HUES64 (cell line): Measurements from ENCODE around the gene NOXO1.

Source experiments
- H3K27ac ChIP-seq: 2 replicates; pipeline ENCODE4 v1.7.0; 2013; ENCODE audit warnings: low read depth, low read length, inconsistent platforms
- H3K27me3 ChIP-seq: 2 replicates; pipeline ENCODE4 v1.6.1; 2013; ENCODE audit warnings: mild to moderate bottlenecking, low read length; ENCODE audit not compliant: insufficient read depth
- H3K36me3 ChIP-seq: 2 replicates; pipeline ENCODE4 v1.6.1; 2013; ENCODE audit warnings: mild to moderate bottlenecking, low read length; ENCODE audit not compliant: insufficient read depth
- H3K4me1 ChIP-seq: 2 replicates; pipeline ENCODE4 v1.6.1; 2013; ENCODE audit warnings: mild to moderate bottlenecking, low read length, moderate library complexity; ENCODE audit not compliant: insufficient read depth
- H3K4me3 ChIP-seq: 2 replicates; pipeline ENCODE4 v1.5.1; 2013; ENCODE audit warnings: mild to moderate bottlenecking, low read length, moderate library complexity
- H3K9ac ChIP-seq: 2 replicates; pipeline ENCODE4 v1.6.1; 2013; ENCODE audit warnings: mild to moderate bottlenecking, low read depth, low read length
- H3K9me3 ChIP-seq: 2 replicates; pipeline ENCODE4 v1.6.1; 2013; ENCODE audit warnings: low read depth, low read length; ENCODE audit not compliant: insufficient read depth
- WGBS: fragments of 150-250, 120-280 bp; methylation state at CpG from one replicate; pipeline ENCODE4 v1.1.7; 2013; ENCODE audit warnings: missing lambda C conversion rate; 5-methylcytosine and 5-hydroxymethylcytosine counted together

Gene NOXO1

GRCh38 chr16:2009164-2009711 is 28.0 kb upstream of the NOXO1 start:
- H3K27ac ChIP-seq, result peak overlapping the region; percentile 73; the same call in 1 of the 2 replicates
- no peaks in the 10 kb centered on the region for H3K27me3 ChIP-seq
- peak overlapping the region; percentile 92 for H3K9ac ChIP-seq
- H3K36me3 ChIP-seq, result peaks cover 7% of the 10 kb centered on the region
- no peaks in the 10 kb centered on the region for H3K9me3 ChIP-seq
- H3K4me3 ChIP-seq, result peak overlapping the region; percentile 96
- under 1% methylated on average over 55 of the region's 55 CpGs for WGBS
- H3K4me1 ChIP-seq, result peaks cover 17% of the 10 kb centered on the region; the same call in 1 of the 2 replicates

- Histone ChIP-seq H3K36me3 (peaks cover 7% of the 10 kb centered on the region), H3K9me3 (no peaks in the 10 kb centered on the region), H3K4me3 (peak overlapping the region; percentile 96), H3K9ac (peak overlapping the region; percentile 92), H3K4me1 (peaks cover 19% of the 10 kb centered on the region; the same call in 1 of the 2 replicates), H3K27me3 (no peaks in the 10 kb centered on the region), H3K27ac (peak overlapping the region; percentile 73; the same call in 1 of the 2 replicates)
- WGBS, result 12% methylated on average over 23 of the region's 23 CpGs
These were observed 27.4 kb upstream of the NOXO1 start for GRCh38 chr16:2008631-2009163.

GRCh38 chr16:2008009-2008526 is 26.8 kb upstream of the NOXO1 start:
- H3K9me3 ChIP-seq, result no peaks in the 10 kb centered on the region
- WGBS, result 91% methylated on average over 15 of the region's 15 CpGs
- H3K9ac ChIP-seq, result no peak overlapping the region
- H3K36me3 ChIP-seq, result peaks cover 13% of the 10 kb centered on the region
- H3K4me1 ChIP-seq, result peaks cover 19% of the 10 kb centered on the region; the same call in 1 of the 2 replicates
- H3K27ac ChIP-seq, result no peak overlapping the region
- peak overlapping the region; percentile 96 for H3K4me3 ChIP-seq
- H3K27me3 ChIP-seq, result no peaks in the 10 kb centered on the region

- Histone ChIP-seq H3K27me3 (no peaks in the 10 kb centered on the region), H3K36me3 (peaks cover 21% of the 10 kb centered on the region), H3K4me3 (peak overlapping the region; percentile 96; the same call in 1 of the 2 replicates), H3K27ac (no peak overlapping the region), H3K9me3 (no peaks in the 10 kb centered on the region), H3K9ac (peak overlapping the region; percentile 36; the same call in 1 of the 2 replicates), H3K4me1 (peaks cover 19% of the 10 kb centered on the region; the same call in 1 of the 2 replicates)
- WGBS, result 92% methylated on average over 16 of the region's 16 CpGs
These were observed 26.0 kb upstream of the NOXO1 start for GRCh38 chr16:2007081-2007836.

GRCh38 chr16:2006317-2006716 is 25.0 kb upstream of the NOXO1 start:
- no peaks in the 10 kb centered on the region for H3K9me3 ChIP-seq
- no peak overlapping the region for H3K9ac ChIP-seq
- 91% methylated on average over 8 of the region's 8 CpGs for WGBS
- H3K36me3 ChIP-seq, result peaks cover 30% of the 10 kb centered on the region
- H3K4me1 ChIP-seq, result peaks cover 19% of the 10 kb centered on the region; the same call in 1 of the 2 replicates
- H3K27ac ChIP-seq, result no peak overlapping the region
- no peaks in the 10 kb centered on the region for H3K27me3 ChIP-seq
- H3K4me3 ChIP-seq, result no peak overlapping the region

GRCh38 chr16:2005646-2006045 is 24.4 kb upstream of the NOXO1 start:
- no peaks in the 10 kb centered on the region for H3K9me3 ChIP-seq
- 92% methylated on average over 21 of the region's 21 CpGs for WGBS
- no peaks in the 10 kb centered on the region for H3K27me3 ChIP-seq
- H3K36me3 ChIP-seq, result peaks cover 37% of the 10 kb centered on the region
- peaks cover 19% of the 10 kb centered on the region; the same call in 1 of the 2 replicates for H3K4me1 ChIP-seq
- H3K4me3 ChIP-seq, result no peak overlapping the region
- no peak overlapping the region for H3K9ac ChIP-seq
- H3K27ac ChIP-seq, result no peak overlapping the region

GRCh38 chr16:2004795-2005517 is 23.7 kb upstream of the NOXO1 start:
- Histone ChIP-seq H3K9me3 (no peaks in the 10 kb centered on the region), H3K27me3 (no peaks in the 10 kb centered on the region), H3K4me1 (peaks cover 14% of the 10 kb centered on the region; the same call in 1 of the 2 replicates), H3K36me3 (peaks cover 43% of the 10 kb centered on the region), H3K9ac (no peak overlapping the region), H3K4me3 (no peak overlapping the region), H3K27ac (peak overlapping the region; percentile 74; the same call in 1 of the 2 replicates)
- WGBS, result 90% methylated on average over 34 of the region's 34 CpGs

GRCh38 chr16:2003827-2004641 is 22.8 kb upstream of the NOXO1 start:
- H3K9ac ChIP-seq, result peak overlapping the region; percentile 56
- H3K27ac ChIP-seq, result peak overlapping the region; percentile 74; the same call in 1 of the 2 replicates
- no peaks in the 10 kb centered on the region for H3K27me3 ChIP-seq
- H3K9me3 ChIP-seq, result no peaks in the 10 kb centered on the region
- WGBS, result 33% methylated on average over 36 of the region's 36 CpGs
- H3K4me1 ChIP-seq, result peaks cover 14% of the 10 kb centered on the region; the same call in 1 of the 2 replicates
- peaks cover 52% of the 10 kb centered on the region for H3K36me3 ChIP-seq
- peak overlapping the region; percentile 34 for H3K4me3 ChIP-seq

- H3K4me3 ChIP-seq, result no peak overlapping the region
- H3K4me1 ChIP-seq, result peaks cover 10% of the 10 kb centered on the region; the same call in 1 of the 2 replicates
- 92% methylated on average over 8 of the region's 8 CpGs for WGBS
- H3K27me3 ChIP-seq, result no peaks in the 10 kb centered on the region
- H3K9me3 ChIP-seq, result no peaks in the 10 kb centered on the region
- H3K27ac ChIP-seq, result no peak overlapping the region
- H3K9ac ChIP-seq, result no peak overlapping the region
- peaks cover 57% of the 10 kb centered on the region for H3K36me3 ChIP-seq
These were observed 22.1 kb upstream of the NOXO1 start for GRCh38 chr16:2003231-2003826.
